C4-2B (cell line): ENCODE data around the gene LOXHD1.

Experiments used
- H3K27ac ChIP-seq: fragments of 450-650 bp; 2 replicates; pipeline ENCODE4 v1.5.1; 2017
- ZFX ChIP-seq: fragments of 450-650 bp; IDR thresholded peaks from 2 replicates; pipeline ENCODE4 v1.6.1; 2017
- TF ChIP-seq, protein P1 (sequence below): fragments of 450-650 bp; conservative IDR thresholded peaks from 2 replicates; pipeline ENCODE4 v1.5.1; 2017; ENCODE audit warnings: mild to moderate bottlenecking

The LOXHD1 gene

DNA sequence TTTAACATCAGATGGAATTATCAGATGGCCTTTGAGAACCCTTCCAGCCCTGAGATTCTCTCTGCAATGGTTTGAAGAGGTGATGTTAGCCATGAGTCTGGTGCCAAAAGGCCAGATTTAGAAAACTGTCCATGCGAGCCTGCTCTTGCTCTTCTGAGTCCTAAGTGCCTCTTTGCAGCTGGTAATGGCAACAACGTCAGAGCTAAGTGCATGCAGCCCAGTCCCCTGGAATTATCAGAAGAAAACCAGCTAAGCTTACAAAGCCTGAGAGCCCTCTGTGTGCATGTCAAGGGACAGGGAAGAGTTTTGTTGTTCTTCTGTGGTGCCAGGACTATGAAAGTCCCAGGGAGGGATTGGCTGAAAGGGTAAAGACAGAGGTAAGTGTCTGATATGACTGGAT, 89.8 kb downstream of the LOXHD1 start:
- no peak for TF ChIP-seq ZFX
- TF ChIP-seq, protein P1, sequence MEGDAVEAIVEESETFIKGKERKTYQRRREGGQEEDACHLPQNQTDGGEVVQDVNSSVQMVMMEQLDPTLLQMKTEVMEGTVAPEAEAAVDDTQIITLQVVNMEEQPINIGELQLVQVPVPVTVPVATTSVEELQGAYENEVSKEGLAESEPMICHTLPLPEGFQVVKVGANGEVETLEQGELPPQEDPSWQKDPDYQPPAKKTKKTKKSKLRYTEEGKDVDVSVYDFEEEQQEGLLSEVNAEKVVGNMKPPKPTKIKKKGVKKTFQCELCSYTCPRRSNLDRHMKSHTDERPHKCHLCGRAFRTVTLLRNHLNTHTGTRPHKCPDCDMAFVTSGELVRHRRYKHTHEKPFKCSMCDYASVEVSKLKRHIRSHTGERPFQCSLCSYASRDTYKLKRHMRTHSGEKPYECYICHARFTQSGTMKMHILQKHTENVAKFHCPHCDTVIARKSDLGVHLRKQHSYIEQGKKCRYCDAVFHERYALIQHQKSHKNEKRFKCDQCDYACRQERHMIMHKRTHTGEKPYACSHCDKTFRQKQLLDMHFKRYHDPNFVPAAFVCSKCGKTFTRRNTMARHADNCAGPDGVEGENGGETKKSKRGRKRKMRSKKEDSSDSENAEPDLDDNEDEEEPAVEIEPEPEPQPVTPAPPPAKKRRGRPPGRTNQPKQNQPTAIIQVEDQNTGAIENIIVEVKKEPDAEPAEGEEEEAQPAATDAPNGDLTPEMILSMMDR = no peak
- no peak overlapping the region for H3K27ac ChIP-seq

DNA sequence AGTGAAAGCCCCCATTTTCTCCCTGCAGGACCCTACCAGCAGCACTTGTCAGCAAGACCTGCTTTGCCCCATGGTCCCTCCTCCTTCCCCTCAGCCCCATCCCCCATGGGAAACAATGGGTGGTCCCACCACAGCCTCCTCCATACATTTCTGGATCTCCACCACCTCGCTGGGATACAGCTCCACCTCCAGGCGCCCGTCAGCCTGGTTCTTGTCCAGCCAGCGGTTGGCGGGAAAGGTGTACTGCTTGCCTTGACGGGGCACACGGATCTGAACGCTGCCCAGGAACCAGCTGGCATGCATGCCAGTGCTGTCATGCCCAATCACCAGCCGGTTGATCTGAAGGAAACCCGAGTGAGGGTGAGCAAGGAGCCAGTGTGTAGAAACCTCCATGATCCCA, 90.9 kb downstream of the LOXHD1 start:
- TF ChIP-seq, protein P1 = no peak
- no peak for TF ChIP-seq ZFX

DNA sequence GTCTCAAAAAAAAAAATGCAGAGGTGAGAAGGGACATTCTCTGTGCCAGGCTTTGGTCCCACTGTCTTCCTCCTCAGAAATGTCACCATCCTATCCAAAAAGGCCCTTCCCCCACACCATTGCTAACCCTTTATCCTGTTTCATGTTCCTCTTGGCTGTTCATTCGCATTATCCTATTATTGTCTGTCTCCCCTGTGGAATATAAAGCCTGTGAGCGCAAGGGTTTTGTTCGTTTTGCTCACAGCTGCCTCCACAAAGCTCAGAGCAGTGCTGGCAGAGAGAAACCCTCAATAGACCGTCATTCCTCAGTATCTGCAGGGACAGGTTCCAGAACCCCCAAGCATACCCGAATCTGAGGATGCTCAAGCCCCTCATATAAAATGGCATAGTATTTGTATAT, 91.8 kb downstream of the LOXHD1 start:
- TF ChIP-seq, protein P1 = no peak
- no peak for TF ChIP-seq ZFX
- H3K27ac ChIP-seq = no peak overlapping the region

More for the DNA sequence above, 90.9 kb downstream of the LOXHD1 start:
- H3K27ac ChIP-seq = no peak overlapping the region

DNA sequence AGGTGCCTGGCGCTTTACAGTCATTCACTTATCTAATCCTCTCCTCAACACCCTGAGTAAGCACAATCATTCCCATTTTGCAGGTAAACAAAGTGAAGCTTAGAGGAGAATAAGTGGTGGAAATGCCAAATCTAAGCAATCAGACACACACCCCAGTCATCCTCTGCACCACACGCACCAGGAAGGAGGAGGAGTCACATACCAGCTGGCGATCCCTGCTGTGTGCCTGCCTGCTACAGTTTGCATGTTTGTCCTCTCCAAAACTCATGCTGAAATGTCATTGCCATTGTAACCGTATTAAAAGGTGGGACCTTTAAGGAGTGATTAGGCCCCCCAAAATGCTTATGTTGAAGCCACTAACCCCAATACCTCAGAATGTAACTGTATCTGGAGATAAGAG, 93.7 kb downstream of the LOXHD1 start:
- TF ChIP-seq, protein P1 = no peak
- no peak for TF ChIP-seq ZFX
- H3K27ac ChIP-seq = no peak overlapping the region

DNA sequence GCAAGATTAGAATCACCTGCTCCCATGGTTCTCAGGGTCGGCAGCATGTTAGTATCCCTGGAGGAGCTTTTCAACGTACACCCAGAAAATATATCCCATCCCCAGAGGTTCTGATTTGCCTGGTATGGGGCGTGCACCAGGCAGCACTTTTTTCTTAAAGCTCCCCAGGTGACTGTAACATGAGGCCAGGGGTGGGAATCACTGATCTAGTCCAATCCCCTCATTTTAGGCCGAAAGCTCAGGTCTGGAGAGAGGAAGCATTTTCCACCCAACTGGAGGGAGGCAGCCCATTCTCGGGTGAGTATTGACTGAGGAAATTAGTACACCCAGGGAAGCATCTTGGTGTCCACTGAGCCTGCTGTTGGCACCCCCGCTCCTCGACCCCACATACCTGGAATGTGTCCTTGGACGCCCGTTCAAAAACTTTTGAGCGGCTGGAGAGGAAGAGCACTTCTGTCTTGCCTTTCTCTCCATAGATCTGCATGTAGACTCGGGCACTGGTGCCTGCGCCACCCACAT, 94.3 kb downstream of the LOXHD1 start:
- TF ChIP-seq ZFX = no peak
- TF ChIP-seq, protein P1 = no peak
- no peak overlapping the region for H3K27ac ChIP-seq

DNA sequence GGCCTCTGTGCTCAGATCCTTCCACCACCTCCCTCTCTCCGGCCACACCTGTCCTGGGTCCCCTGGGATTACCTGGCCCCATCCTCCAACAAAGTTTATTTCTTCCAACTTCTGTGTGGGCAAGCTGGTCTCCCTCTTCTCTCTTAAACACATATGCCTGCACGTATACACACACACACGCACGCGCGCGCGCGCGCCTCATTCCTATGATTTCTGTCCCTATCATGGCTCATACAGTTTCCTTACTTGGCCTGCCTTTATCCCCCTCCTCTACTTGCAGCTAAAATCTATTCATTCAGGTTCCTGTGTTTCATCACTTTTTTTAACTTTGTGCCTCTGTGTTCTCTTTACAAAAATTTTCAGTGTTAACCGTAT, 96.4 kb downstream of the LOXHD1 start:
- H3K27ac ChIP-seq = no peak overlapping the region
- TF ChIP-seq ZFX = no peak
- TF ChIP-seq, protein P1 = no peak

DNA sequence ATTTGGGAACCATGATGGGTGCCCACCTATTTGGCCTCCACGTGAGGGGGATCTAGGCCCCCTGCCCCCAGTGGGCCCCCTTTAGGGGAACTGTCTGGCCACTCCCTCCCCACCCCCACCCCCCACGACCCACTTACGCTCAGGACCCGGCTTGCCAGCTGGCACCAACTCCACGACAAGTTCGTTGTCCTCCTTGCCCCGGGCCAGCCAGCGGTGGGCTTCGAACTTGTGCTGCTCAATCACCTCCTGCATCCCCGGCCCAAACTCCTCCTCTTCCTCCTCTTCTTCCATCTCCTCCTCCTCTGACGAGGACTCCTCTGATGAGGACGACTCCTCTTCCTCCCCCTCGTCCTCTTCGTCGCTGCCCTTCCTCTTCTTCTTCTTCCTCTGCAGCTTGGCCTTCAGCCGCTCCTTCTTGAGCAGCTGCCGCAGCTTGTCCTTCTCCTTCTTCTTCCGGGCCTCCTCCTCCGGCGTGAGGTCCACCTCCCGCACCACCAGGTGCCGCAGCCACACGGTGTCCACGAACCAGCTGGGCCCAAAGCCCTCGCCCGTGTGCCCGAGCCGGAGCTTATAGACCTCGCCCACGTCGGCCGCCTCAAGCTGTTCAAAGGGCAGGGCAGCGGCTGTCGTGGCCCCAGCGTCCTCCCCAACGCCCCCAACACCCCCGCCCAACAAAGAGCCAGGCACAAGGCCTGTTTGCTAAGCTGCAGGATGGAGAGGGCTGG, 96.9 kb downstream of the LOXHD1 start:
- TF ChIP-seq, protein P1 = no peak
- no peak for TF ChIP-seq ZFX

More for the DNA sequence above, 96.9 kb downstream of the LOXHD1 start:
- H3K27ac ChIP-seq = no peak overlapping the region
